Endothelial cell of hepatic sinusoid (primary cell): ENCODE results near the gene PRMT2.
"Not testable (repeated sequence)": the region's sequence is repeated elsewhere in the genome, so short reads cannot be mapped to it uniquely, and the experiment has no call there.

Experiments used
- in situ Hi-C: cut with HindIII; loops from 2 replicates; pipeline ENCODE4 v1.10.0; 2017; ENCODE audit warnings: low sequenced_read_pairs

Gene PRMT2

GRCh38 chr21:46666941-46667740, 31.7 kb downstream of the PRMT2 start:
- in situ Hi-C loops, result no loop called here

DNA sequence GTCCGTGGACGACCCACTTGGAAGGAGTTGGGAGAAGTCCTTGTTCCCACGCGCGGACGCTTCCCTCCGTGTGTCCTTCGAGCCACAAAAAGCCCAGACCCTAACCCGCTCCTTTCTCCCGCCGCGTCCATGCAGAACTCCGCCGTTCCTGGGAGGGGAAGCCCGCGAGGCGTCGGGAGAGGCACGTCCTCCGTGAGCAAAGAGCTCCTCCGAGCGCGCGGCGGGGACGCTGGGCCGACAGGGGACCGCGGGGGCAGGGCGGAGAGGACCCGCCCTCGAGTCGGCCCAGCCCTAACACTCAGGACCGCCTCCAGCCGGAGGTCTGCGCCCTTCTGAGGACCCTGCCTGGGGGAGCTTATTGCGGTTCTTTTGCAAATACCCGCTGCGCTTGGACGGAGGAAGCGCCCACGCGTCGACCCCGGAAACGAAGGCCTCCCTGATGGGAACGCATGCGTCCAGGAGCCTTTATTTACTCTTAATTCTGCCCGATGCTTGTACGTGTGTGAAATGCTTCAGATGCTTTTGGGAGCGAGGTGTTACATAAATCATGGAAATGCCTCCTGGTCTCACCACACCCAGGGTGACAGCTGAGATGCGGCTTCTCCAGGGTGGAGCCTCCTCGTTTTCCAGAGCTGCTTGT, 32.4 kb downstream of the PRMT2 start:
- in situ Hi-C loops, result no loop called here

- in situ Hi-C loops, result no loop called here
Measured at GRCh38 chr21:46668381-46668780, 32.9 kb downstream of the PRMT2 start.

GRCh38 chr21:46668904-46669303, 33.4 kb downstream of the PRMT2 start:
- in situ Hi-C loops, result not testable (repeated sequence)

DNA sequence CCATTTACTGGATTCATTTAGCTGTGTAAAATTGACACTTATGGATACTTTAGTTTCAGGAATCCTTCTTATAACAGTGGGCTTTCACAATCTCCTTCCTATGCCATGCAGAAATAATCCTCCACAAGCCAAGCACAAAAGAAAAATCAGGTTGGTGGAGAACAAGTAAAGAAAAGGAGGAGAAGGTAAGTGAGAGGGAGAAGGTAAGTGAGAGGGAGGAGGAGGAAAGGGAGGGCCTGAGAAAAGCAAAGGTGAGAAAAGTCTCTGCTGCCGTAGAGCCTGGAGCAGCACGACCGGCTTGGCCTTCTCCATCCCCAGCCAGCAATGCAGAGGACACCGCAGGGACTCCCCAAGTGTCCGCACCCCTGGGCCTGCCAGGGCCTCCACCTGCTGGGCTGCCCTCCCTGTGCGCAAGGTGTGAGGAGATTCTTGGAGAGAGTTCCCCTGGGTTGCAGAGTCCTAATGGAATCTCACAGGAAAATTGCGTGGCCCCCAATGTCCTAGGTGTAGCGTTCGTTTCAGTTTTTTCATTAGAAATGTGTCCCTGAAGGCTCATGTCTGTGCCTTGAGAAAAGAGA, 39.0 kb downstream of the PRMT2 start:
- in situ Hi-C loops, result no loop called here

DNA sequence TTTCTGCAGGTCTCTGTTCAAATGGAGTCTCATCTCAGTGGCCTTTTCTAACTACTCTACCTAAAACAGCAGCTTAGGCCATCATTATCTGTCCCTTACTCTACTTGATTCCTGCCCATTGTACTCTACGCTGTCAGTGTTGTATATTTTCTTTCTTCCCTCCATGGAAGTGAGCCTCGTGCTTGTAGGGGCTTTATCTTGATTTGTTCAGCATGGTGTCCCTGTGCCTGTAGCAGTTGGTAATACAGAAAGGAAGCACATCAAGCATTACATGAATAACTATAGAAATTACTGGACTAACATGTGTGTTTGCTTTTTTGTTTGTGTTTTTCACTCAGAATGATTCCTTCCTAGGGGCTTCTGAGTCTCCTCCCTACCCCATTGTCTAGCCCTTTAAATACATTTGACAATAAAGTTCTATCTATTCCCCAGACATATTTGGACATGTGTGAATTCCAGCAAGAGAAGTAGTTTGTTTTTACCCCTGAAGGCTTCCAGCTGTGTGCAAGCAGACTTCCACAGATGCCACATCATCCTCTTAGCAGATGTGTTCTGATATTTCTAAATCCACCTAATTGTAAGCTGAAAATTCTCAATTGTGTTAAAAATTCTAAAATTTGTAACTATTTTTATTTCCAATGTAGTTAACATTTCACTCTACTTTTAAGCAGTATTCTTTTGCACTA, 40.3 kb downstream of the PRMT2 start:
- in situ Hi-C loops, result no loop called here

GRCh38 chr21:46676542-46676941, 41.1 kb downstream of the PRMT2 start:
- in situ Hi-C loops, result not testable (repeated sequence)

DNA sequence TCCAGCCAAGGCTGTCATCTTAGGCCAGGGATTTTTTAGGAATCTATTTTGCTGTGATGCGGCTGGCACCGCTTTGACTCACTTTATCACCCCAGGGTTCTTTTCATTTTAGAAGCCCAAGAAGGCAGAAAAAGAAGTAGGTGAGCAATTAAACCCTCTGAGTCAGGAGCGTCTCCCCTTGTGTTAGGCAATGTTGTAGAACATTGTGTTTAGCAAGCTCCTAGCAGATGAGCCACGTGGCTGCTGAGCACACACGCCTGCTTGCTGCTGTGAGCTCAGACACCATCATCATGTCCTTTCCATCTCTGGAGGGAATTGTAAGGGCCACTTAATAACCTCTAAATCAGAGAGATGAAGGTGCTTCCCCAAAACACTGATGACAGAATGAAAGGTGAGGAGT, 46.1 kb downstream of the PRMT2 start:
- in situ Hi-C loops, result not testable (repeated sequence)

DNA sequence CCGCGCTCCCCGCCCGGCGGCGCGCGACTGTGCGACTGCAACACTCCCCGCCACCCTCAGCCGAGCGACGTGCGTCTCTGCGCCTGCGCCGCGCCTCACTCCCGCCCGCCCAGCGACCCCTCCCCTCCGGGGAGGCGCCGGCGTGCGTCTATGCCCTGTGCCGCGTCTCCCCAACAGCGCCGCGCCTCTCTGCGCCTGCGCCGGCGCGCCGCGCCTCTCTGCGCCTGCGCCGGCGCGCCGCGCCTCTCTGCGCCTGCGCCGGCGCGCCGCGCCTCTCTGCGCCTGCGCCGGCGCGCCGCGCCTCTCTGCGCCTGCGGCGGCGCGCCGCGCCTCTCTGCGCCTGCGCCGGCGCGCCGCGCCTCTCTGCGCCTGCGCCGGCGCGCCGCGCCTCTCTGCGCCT, 63.2 kb downstream of the PRMT2 start:
- in situ Hi-C loops, result not testable (repeated sequence)

- in situ Hi-C loops, result not testable (repeated sequence)
Measured at GRCh38 chr21:46699104-46699503, 63.6 kb downstream of the PRMT2 start.
